Measurements from ENCODE around the gene RTL1.

Gene RTL1

DNA sequence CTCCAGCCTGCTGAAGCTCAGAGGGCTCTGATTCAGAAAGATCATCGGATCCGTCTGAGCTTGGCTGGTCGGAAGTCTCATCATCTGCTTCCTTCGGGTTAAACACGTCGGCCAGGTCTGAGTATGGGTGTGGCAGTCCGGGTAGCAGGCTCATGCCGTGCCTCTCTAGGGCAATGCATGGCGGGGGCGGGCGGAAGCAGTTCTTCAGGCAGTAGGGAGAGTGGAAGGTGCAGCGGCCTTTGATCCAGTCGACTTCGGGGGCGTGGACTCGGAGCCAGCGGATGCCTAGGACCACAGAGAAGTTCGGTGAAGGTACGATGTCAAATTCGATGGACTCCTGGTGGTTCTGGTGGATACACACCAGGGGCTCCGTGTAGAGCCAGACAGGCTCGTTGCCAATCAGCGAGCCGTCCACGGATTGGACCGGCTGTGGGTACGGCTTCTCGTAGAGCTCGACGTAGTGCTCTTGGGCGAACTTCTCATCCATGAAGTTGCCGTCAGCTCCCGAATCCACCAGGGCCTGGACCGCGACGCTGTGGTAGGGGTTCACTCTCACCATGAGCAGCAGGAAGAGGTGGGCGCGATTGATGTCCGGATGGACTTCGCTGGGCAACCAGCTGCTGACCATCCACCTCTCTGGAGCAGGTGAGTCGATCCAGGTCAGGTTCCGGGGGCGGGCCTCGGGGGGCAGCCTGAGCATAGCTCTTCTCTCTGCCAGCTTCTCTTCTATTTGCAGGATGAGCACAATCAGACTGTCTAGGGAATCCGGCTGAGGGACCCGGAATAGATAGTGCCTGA, 20.3 kb downstream of the RTL1 start:
- TF ChIP-seq, protein P1, sequence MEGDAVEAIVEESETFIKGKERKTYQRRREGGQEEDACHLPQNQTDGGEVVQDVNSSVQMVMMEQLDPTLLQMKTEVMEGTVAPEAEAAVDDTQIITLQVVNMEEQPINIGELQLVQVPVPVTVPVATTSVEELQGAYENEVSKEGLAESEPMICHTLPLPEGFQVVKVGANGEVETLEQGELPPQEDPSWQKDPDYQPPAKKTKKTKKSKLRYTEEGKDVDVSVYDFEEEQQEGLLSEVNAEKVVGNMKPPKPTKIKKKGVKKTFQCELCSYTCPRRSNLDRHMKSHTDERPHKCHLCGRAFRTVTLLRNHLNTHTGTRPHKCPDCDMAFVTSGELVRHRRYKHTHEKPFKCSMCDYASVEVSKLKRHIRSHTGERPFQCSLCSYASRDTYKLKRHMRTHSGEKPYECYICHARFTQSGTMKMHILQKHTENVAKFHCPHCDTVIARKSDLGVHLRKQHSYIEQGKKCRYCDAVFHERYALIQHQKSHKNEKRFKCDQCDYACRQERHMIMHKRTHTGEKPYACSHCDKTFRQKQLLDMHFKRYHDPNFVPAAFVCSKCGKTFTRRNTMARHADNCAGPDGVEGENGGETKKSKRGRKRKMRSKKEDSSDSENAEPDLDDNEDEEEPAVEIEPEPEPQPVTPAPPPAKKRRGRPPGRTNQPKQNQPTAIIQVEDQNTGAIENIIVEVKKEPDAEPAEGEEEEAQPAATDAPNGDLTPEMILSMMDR (conservative IDR thresholded peaks at IDR 0.05; ENCODE audit: low read depth, low read length) = no peak
- no peak overlapping the region for H3K9ac ChIP-seq
- H3K4me1 ChIP-seq (ENCODE audit: low read depth, poor library complexity, severe bottlenecking) = no peaks in the 10 kb centered on the region
- H3K79me2 ChIP-seq (ENCODE audit: insufficient read depth, low read depth) = no peaks in the 10 kb centered on the region
- no peaks in the 10 kb centered on the region for H3K27me3 ChIP-seq (ENCODE audit: insufficient read depth, low read depth)
- H3K4me3 ChIP-seq (IDR thresholded peaks at IDR 0.05; ENCODE audit: insufficient read depth, low read depth, low read length) = no peak overlapping the region
- H4K20me1 ChIP-seq (ENCODE audit: insufficient read depth) = no peaks in the 10 kb centered on the region
- no peak overlapping the region for H3K27ac ChIP-seq
- no peak overlapping the region for H3K4me2 ChIP-seq
- H3K36me3 ChIP-seq (ENCODE audit: insufficient read depth) = no peaks in the 10 kb centered on the region
- no peak overlapping the region for H2AFZ ChIP-seq (ENCODE audit: low read depth)

DNA sequence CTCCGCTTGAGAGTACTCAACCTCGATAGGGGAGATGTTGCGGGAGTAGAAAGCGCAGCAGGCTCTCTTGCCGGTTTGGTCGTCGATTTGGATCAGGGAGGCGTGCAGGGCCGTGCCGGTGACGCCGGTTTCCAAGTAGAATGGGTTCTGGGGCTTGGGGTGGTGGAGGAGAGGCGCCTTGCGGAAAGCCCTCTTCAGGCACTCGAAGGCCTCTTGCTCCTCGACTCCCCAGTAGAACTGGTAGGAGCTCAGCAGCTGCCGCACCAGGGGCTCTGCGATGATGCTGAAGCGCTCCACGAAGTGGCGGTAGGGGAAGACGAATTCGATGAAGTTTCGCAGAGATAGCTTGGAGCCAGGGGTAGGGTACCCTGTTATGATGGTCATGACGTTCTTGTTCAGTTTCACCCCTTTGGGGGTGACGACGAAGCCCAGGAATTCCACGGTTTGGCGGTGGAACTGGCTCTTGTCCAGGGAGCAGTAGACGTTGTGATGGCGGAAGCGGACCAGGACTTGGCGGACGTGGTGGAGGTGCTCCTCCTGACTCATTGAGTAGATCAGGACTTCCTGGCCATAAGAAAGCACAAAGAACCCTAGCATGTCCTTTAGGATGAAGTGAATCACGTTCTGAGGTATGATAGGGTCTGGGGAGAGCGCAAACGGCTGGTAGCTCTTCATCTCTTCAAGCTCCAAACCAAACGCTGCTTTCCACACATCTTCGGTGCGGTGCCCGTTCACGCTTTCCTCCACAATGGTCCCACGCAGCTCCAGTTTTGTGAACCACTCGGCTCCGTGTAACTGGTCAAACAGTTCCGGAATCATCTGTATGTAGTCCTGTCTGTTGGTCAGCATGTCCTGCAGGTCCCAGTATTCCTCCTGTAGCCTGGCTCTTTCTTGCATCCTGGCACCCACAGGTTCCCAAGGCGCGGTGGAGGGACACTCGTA, 21.2 kb downstream of the RTL1 start:
- Histone ChIP-seq H3K36me3 (ENCODE audit: insufficient read depth) (no peaks in the 10 kb centered on the region), H3K4me3 (IDR thresholded peaks at IDR 0.05; ENCODE audit: insufficient read depth, low read depth, low read length) (no peak overlapping the region), H3K79me2 (ENCODE audit: insufficient read depth, low read depth) (no peaks in the 10 kb centered on the region), H3K4me2 (no peak overlapping the region), H3K4me1 (ENCODE audit: low read depth, poor library complexity, severe bottlenecking) (no peaks in the 10 kb centered on the region), H3K27ac (no peak overlapping the region), H3K9ac (no peak overlapping the region), H3K27me3 (ENCODE audit: insufficient read depth, low read depth) (no peaks in the 10 kb centered on the region), H2AFZ (ENCODE audit: low read depth) (no peak overlapping the region), H4K20me1 (ENCODE audit: insufficient read depth) (no peaks in the 10 kb centered on the region)
- TF ChIP-seq, protein P1 (conservative IDR thresholded peaks at IDR 0.05; ENCODE audit: low read depth, low read length) = no peak

DNA sequence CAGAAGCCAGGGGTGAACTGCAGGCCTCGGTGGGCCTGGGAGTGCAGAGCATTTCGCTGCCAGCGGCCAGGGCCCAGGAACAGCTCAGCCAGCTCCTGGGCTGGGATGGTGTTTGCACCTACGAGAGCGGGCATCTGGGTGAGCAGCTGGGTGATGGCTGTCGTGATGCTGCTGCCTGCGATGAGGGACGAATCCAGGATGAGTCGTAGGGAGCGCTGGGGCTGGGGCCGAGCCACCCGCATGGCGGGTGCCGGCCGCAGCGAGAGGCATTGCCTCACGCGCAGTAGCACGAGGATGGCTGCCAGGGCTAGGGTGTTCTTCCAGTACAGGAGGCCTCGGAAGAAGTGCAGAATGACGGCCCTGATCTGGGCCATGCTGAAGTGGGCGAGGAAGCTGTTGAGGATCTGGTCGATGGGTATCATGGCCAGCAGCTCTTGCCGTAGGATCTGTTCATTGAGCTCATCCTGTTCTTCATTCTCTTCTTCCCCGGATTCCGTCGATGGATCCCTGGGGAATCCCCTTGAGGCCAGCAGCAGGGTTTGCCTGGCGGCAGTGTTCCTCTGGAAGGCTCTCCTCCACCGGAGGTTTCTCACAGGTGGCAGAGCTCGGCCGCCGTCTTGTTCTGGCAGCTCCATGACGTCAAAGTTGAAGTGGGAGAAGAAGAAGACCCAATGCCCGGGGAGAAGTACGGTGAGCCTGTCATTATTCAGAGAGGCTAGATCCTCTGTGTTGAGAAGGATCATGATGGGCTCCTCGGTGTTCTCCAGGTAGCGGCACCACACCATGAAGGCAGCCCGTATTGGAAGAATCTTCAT, 22.1 kb downstream of the RTL1 start:
- H3K27ac ChIP-seq = no peak overlapping the region
- H3K27me3 ChIP-seq (ENCODE audit: insufficient read depth, low read depth) = no peaks in the 10 kb centered on the region
- H3K4me3 ChIP-seq (IDR thresholded peaks at IDR 0.05; ENCODE audit: insufficient read depth, low read depth, low read length) = no peak overlapping the region
- no peaks in the 10 kb centered on the region for H4K20me1 ChIP-seq (ENCODE audit: insufficient read depth)
- H3K79me2 ChIP-seq (ENCODE audit: insufficient read depth, low read depth) = no peaks in the 10 kb centered on the region
- H3K4me1 ChIP-seq (ENCODE audit: low read depth, poor library complexity, severe bottlenecking) = no peaks in the 10 kb centered on the region
- no peak overlapping the region for H3K4me2 ChIP-seq
- no peak overlapping the region for H3K9ac ChIP-seq
- H3K36me3 ChIP-seq (ENCODE audit: insufficient read depth) = no peaks in the 10 kb centered on the region
- TF ChIP-seq, protein P1 (conservative IDR thresholded peaks at IDR 0.05; ENCODE audit: low read depth, low read length) = no peak
- no peak overlapping the region for H2AFZ ChIP-seq (ENCODE audit: low read depth)

Data from KMS-11 (cell line).